Activated effector memory CD4-positive, alpha-beta T cell treated with anti-CD3 and anti-CD28 coated beads, Interleukin-2, amount 50 U/mL, for 16 hours (primary cell): ENCODE data around the gene RCN1.
"Not testable (repeated sequence)": the region's sequence is repeated elsewhere in the genome, so short reads cannot be mapped to it uniquely, and the experiment has no call there.

Source experiments
- DNase-seq: peaks from one replicate; pipeline ENCODE4 v3.0.0-alpha.2; 2020

Gene RCN1

GRCh38 chr11:32090545-32091370 lies at the start of gene RCN1:
TSS of gene RCN1 (plus strand) at chr11:32091074. CDS start at chr11:32091197, 123 bp downstream.
- DNase-seq: peak; percentile 76

- no peak for DNase-seq
Measured at GRCh38 chr11:32043737-32044136, 47.1 kb upstream of the RCN1 start.

GRCh38 chr11:32044158-32044863 lies 46.6 kb upstream of the RCN1 start:
- DNase-seq: no peak

GRCh38 chr11:32045456-32045855 lies 45.4 kb upstream of the RCN1 start:
- no peak for DNase-seq

- no peak for DNase-seq
Measured at GRCh38 chr11:32050264-32050663, 40.6 kb upstream of the RCN1 start.

- peak; percentile 82 for DNase-seq
Measured at GRCh38 chr11:32052215-32052614, 38.7 kb upstream of the RCN1 start.

- DNase-seq: no peak
Measured at GRCh38 chr11:32053151-32053888, 37.6 kb upstream of the RCN1 start.

- DNase-seq: no peak
Measured at GRCh38 chr11:32055861-32056260, 35.0 kb upstream of the RCN1 start.

GRCh38 chr11:32056438-32056837 lies 34.4 kb upstream of the RCN1 start:
- DNase-seq: no peak

GRCh38 chr11:32059686-32060462 lies 31.0 kb upstream of the RCN1 start:
- DNase-seq: no peak

GRCh38 chr11:32062540-32062939 lies 28.3 kb upstream of the RCN1 start:
- no peak for DNase-seq

GRCh38 chr11:32063031-32063430 lies 27.8 kb upstream of the RCN1 start:
- not testable (repeated sequence) for DNase-seq

GRCh38 chr11:32065865-32066629 lies 24.8 kb upstream of the RCN1 start:
- no peak for DNase-seq

- DNase-seq: no peak
Measured at GRCh38 chr11:32068134-32068870, 22.6 kb upstream of the RCN1 start.

GRCh38 chr11:32069361-32070058 lies 21.4 kb upstream of the RCN1 start:
- DNase-seq: no peak

GRCh38 chr11:32070692-32071091 lies 20.2 kb upstream of the RCN1 start:
- DNase-seq: no peak

GRCh38 chr11:32071811-32072210 lies 19.1 kb upstream of the RCN1 start:
- no peak for DNase-seq

GRCh38 chr11:32072872-32073643 lies 17.8 kb upstream of the RCN1 start:
- DNase-seq: no peak

- no peak for DNase-seq
Measured at GRCh38 chr11:32073644-32074026, 17.2 kb upstream of the RCN1 start.

- DNase-seq: no peak
Measured at GRCh38 chr11:32079553-32079952, 11.3 kb upstream of the RCN1 start.
